Retinal pigment epithelial cell (primary cell): ENCODE results near the gene RUNX2.
A peak's percentile ranks its signal among the peaks of the same experiment; 100 is the strongest.

Experiments
- DNase-seq: peaks from one replicate; pipeline ENCODE4 v3.0.0-alpha.2; 2010; ENCODE audit warnings: low read depth
- H3K4me3 ChIP-seq: 2 replicates; pipeline ENCODE4 v1.5.1; 2011; ENCODE audit warnings: mild to moderate bottlenecking, low read length, control low read depth, moderate library complexity
- CTCF ChIP-seq: conservative IDR thresholded peaks from 2 replicates; pipeline ENCODE4 v1.5.1; 2011; ENCODE audit warnings: low read depth, low read length, control low read depth, inconsistent platforms

RUNX2 gene

GRCh38 chr6:45415315-45415714 is 87.2 kb downstream of the RUNX2 start:
- no peak for TF ChIP-seq CTCF
- no peak for DNase-seq
- no peak overlapping the region for H3K4me3 ChIP-seq

- no peak for DNase-seq
- no peak overlapping the region for H3K4me3 ChIP-seq
- TF ChIP-seq CTCF, result no peak
Measured at GRCh38 chr6:45415788-45416518, 87.8 kb downstream of the RUNX2 start.

GRCh38 chr6:45416700-45417099 is 88.6 kb downstream of the RUNX2 start:
- no peak for TF ChIP-seq CTCF
- DNase-seq, result no peak

GRCh38 chr6:45417436-45417835 is 89.3 kb downstream of the RUNX2 start:
- TF ChIP-seq CTCF, result no peak
- no peak overlapping the region for H3K4me3 ChIP-seq
- no peak for DNase-seq

More at GRCh38 chr6:45416700-45417099, 88.6 kb downstream of the RUNX2 start:
- no peak overlapping the region for H3K4me3 ChIP-seq

- peak overlapping the region; percentile 81 for H3K4me3 ChIP-seq
- peak; percentile 33 for TF ChIP-seq CTCF
- DNase-seq, result no peak
Measured at GRCh38 chr6:45419571-45420082, 91.5 kb downstream of the RUNX2 start.

- H3K4me3 ChIP-seq, result peak overlapping the region; percentile 81
- TF ChIP-seq CTCF, result no peak
- no peak for DNase-seq
Measured at GRCh38 chr6:45420083-45420908, 92.2 kb downstream of the RUNX2 start.
